SU-DHL-6 (cell line): Measurements from ENCODE around the gene PDE4D.

Experiments
- H2AFZ ChIP-seq: fragments of 200-600 bp; sonication (generic); 2 replicates; pipeline ENCODE4 v1.6.1; 2014; ENCODE audit warnings: low read depth, mild to moderate bottlenecking, moderate library complexity, mixed read lengths, antibody characterized with exemption, low read length; ENCODE audit not compliant: severe bottlenecking
- H3F3A ChIP-seq: fragments of 200-600 bp; shearing (Covaris generic); 2 replicates; pipeline ENCODE4 v1.6.0; 2016; ENCODE audit warnings: antibody characterized with exemption, mild to moderate bottlenecking; ENCODE audit not compliant: insufficient read depth
- H3K27ac ChIP-seq: fragments of 200-600 bp; sonication (generic); 2 replicates; pipeline ENCODE4 v1.5.1; 2016; ENCODE audit warnings: low read depth, mild to moderate bottlenecking, low read length, moderate library complexity, mixed read lengths
- H3K27me3 ChIP-seq: fragments of 200-600 bp; sonication (generic), shearing (Covaris generic); 2 replicates; pipeline ENCODE4 v1.6.0; 2014; ENCODE audit warnings: mild to moderate bottlenecking, low read length
- H3K36me3 ChIP-seq: fragments of 200-600 bp; sonication (generic); 2 replicates; pipeline ENCODE4 v1.6.1; 2014; ENCODE audit warnings: mild to moderate bottlenecking, low read length, mixed read lengths
- H3K4me2 ChIP-seq: fragments of 300-600, 200-600 bp; shearing (Covaris generic), sonication (generic); 2 replicates; pipeline ENCODE4 v1.6.0; 2014; ENCODE audit warnings: low read length, low read depth, mild to moderate bottlenecking; ENCODE audit not compliant: poor library complexity, severe bottlenecking
- H3K4me3 ChIP-seq: fragments of 200-600 bp; sonication (generic); 2 replicates; pipeline ENCODE4 v1.5.1; 2014; ENCODE audit warnings: antibody characterized with exemption, low read length, mild to moderate bottlenecking, mixed read lengths; ENCODE audit not compliant: insufficient read depth, poor library complexity, severe bottlenecking
- H3K79me2 ChIP-seq: fragments of 200-600 bp; sonication (generic); 2 replicates; pipeline ENCODE4 v1.6.1; 2014; ENCODE audit warnings: mild to moderate bottlenecking, low read length, moderate library complexity; ENCODE audit not compliant: insufficient read depth
- H3K9ac ChIP-seq: fragments of 200-600 bp; sonication (generic); 2 replicates; pipeline ENCODE4 v1.7.0; 2014; ENCODE audit warnings: mild to moderate bottlenecking, low read length
- H3K9me2 ChIP-seq: fragments of 200-600 bp; sonication (generic); replicated peaks from 2 replicates; pipeline ENCODE4 v1.6.1; 2014; ENCODE audit warnings: low read length; ENCODE audit not compliant: insufficient read depth
- H3K9me3 ChIP-seq: fragments of 200-600 bp; sonication (generic); 2 replicates; pipeline ENCODE4 v1.6.1; 2014; ENCODE audit warnings: low read length, mixed read lengths; ENCODE audit not compliant: insufficient read depth
- H4K20me1 ChIP-seq: fragments of 200-600 bp; sonication (generic); 2 replicates; pipeline ENCODE4 v1.6.1; 2014; ENCODE audit warnings: low read depth, mild to moderate bottlenecking, antibody characterized with exemption, low read length, moderate library complexity, mixed read lengths
- CTCF ChIP-seq: fragments of 200-600 bp; sonication (generic); IDR thresholded peaks from one replicate; pipeline ENCODE4 v1.5.1; 2017; ENCODE audit warnings: antibody characterized with exemption, mild to moderate bottlenecking, low read length, moderate library complexity; ENCODE audit not compliant: insufficient read depth, poor library complexity, severe bottlenecking
- EZH2phosphoT487 ChIP-seq: fragments of 200-600 bp; sonication (generic), shearing (Covaris generic); conservative IDR thresholded peaks from 2 replicates; pipeline ENCODE4 v1.6.1; 2018; ENCODE audit warnings: mild to moderate bottlenecking, antibody characterized with exemption, low read length, moderate library complexity, mixed read lengths

The PDE4D gene

GRCh38 chr5:59652449-59652848 is 241.1 kb downstream of the PDE4D start:
- Histone ChIP-seq H3K4me2 (no peak overlapping the region), H3K9me3 (no peaks in the 10 kb centered on the region), H2AFZ (no peak overlapping the region), H3K9ac (no peak overlapping the region), H4K20me1 (no peaks in the 10 kb centered on the region), H3K79me2 (no peaks in the 10 kb centered on the region), H3K27ac (no peak overlapping the region), H3K9me2 (no peaks in the 10 kb centered on the region), H3K36me3 (no peaks in the 10 kb centered on the region), H3F3A (no peaks in the 10 kb centered on the region), H3K4me3 (no peak overlapping the region), H3K27me3 (no peaks in the 10 kb centered on the region)
- TF ChIP-seq CTCF (no peak), EZH2phosphoT487 (no peak)

GRCh38 chr5:59648949-59649921 is 244.3 kb downstream of the PDE4D start:
- H3F3A ChIP-seq = no peaks in the 10 kb centered on the region
- no peaks in the 10 kb centered on the region for H3K27me3 ChIP-seq
- no peak overlapping the region for H3K9ac ChIP-seq
- no peak overlapping the region for H2AFZ ChIP-seq
- no peaks in the 10 kb centered on the region for H3K79me2 ChIP-seq
- TF ChIP-seq CTCF (no peak), EZH2phosphoT487 (no peak)
- H3K36me3 ChIP-seq = no peaks in the 10 kb centered on the region
- H3K9me3 ChIP-seq = no peaks in the 10 kb centered on the region
- no peak overlapping the region for H3K4me3 ChIP-seq
- no peaks in the 10 kb centered on the region for H4K20me1 ChIP-seq
- no peak overlapping the region for H3K4me2 ChIP-seq
- no peaks in the 10 kb centered on the region for H3K9me2 ChIP-seq
- H3K27ac ChIP-seq = no peak overlapping the region

- no peak overlapping the region for H3K4me3 ChIP-seq
- H3K36me3 ChIP-seq = no peaks in the 10 kb centered on the region
- no peak overlapping the region for H2AFZ ChIP-seq
- no peaks in the 10 kb centered on the region for H3K9me2 ChIP-seq
- no peak for TF ChIP-seq CTCF
- TF ChIP-seq EZH2phosphoT487 = no peak
- no peaks in the 10 kb centered on the region for H4K20me1 ChIP-seq
- no peak overlapping the region for H3K27ac ChIP-seq
- no peaks in the 10 kb centered on the region for H3K27me3 ChIP-seq
- no peak overlapping the region for H3K4me2 ChIP-seq
- no peaks in the 10 kb centered on the region for H3K79me2 ChIP-seq
- H3K9ac ChIP-seq = no peak overlapping the region
- H3K9me3 ChIP-seq = no peaks in the 10 kb centered on the region
- H3F3A ChIP-seq = no peaks in the 10 kb centered on the region
Measured at GRCh38 chr5:59648038-59648831, 245.3 kb downstream of the PDE4D start.
